Activated T-helper 1 cell treated with Interleukin-2 at 50 U/mL for 16 hours (primary cell): ENCODE data around the gene SELENON.

Experiments
- DNase-seq: peaks from one replicate; pipeline ENCODE4 v3.0.0-alpha.2; 2020; ENCODE audit warnings: low read depth

The SELENON gene

DNA sequence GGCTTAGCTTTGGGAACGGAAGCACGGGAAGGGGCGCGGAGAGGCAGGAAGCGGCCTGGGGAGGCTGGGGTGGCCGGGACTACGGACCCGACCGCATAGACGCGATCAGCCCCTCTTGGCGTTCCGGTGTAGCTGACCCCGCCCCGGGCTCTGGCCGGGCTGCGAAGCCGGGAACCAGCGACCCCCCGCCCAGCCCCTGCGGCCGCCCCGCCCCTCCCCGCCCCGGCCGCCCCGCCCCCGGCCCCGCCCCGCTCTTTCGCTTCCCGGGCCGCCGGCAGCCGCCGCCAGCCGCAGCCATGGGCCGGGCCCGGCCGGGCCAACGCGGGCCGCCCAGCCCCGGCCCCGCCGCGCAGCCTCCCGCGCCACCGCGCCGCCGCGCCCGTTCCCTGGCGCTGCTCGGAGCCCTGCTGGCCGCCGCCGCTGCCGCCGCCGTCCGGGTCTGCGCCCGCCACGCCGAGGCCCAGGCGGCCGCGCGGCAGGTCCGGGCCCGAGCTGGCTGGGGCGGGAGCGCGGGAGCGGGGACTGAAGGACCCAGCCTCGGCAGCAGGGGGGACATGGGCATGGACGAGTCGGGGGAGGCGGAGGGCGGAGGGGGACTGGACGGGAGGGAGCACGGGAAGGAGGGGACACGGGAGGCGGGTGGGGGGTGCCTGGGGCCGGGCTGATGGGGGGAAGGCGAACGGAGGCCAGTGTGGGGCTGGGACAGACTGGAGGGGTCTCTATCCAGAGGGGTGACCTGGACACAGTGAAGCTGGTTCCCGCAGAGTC lies at the start of gene SELENON:
Gene SELENON (plus strand): TSS at position 259 of the 768 bp plus-strand sequence. CDS start 38 bp downstream, at position 297.
- DNase-seq = peak; percentile 18

- no peak for DNase-seq
Observed at GRCh38 chr1:25750923-25751605, 48.9 kb upstream of the SELENON start.

DNA sequence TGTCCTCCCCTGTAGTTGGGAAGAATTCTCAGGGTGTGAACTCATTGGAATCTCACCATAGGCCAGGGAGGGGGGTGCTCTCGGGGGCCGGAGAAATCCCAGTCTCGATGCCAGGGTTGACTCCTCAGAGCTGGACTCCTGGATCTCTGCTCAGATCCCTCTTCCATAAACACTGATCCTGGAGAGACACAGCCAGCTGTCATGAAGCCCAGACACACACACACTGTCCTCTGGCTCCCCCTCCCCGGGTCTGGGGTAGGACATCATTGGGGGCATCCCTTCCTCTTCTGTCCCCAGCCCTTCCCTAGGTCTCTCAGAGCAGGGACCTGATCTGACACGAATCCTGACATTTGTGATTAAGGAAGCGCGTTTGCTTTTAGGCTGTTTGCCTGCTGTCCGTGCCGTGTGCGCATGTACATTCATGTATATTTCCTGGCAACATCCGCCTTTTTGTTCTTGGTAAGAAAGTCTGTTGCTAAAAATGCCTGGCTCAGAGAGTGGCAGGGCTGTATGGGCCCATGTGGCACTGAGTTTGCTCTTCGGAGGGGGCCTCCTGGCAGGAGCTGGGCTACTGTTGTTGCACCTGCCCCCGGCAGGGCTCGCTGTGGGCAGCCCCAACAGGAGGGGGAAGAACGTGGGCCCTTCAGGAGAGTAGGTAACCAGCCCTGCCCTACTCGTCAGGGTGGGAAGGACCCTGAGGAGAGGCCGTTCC lies 45.4 kb upstream of the SELENON start:
- DNase-seq = no peak

GRCh38 chr1:25755475-25756125 lies 44.4 kb upstream of the SELENON start:
- no peak for DNase-seq

DNA sequence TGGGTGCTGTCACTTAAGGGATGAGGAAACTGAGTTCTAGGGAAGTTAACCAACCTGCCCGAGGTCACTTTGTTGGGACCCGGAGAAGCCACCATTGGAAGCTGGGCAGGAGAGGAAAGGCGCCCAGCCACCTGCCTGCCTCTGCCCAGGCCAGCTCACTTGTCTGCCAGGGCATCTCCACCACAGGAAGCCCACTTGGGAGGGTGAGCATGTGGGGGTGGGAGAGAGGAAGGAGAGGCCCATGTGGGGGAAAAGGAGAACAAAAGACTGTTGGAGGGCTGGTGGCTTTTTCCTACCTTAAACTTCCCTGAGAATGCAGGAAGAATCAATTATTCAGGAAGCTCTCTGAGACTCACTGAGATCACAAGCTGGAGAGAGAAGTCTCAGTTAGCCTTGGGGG lies 43.8 kb upstream of the SELENON start:
- DNase-seq = no peak

DNA sequence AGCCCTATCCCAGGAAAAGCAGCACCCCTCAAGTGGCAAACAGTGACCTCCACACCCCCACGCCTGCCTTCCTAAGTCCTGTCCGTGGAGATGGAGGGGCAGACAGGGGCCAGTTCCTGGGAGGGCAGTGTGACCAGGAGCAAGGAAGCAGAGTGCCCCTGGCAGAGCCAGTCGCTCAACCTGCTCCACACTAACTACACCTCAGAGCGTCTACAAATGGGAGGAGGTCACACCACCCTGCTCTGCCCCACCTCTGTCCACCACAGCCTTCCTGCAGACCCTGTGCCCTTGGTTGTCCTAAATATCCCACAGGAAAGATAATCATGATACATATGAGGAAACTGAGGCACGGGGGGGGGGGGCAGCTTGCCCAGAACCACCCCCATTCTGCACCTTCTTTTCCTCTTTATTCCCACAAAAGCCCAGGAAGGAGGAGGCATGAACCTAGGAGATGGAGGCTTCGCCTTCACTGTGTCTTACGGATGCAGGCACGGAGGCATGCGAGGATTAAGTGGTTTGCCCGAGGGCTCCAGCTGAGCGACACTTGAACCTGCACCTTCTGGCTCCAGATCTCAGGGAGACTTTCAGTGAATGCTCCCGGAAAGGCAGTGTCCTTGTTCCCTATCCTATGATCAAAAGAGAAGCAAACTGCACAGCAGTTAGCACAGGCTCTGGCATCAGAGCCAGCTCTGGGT lies 42.7 kb upstream of the SELENON start:
- DNase-seq = no peak

GRCh38 chr1:25757846-25758185 lies 42.2 kb upstream of the SELENON start:
- no peak for DNase-seq

DNA sequence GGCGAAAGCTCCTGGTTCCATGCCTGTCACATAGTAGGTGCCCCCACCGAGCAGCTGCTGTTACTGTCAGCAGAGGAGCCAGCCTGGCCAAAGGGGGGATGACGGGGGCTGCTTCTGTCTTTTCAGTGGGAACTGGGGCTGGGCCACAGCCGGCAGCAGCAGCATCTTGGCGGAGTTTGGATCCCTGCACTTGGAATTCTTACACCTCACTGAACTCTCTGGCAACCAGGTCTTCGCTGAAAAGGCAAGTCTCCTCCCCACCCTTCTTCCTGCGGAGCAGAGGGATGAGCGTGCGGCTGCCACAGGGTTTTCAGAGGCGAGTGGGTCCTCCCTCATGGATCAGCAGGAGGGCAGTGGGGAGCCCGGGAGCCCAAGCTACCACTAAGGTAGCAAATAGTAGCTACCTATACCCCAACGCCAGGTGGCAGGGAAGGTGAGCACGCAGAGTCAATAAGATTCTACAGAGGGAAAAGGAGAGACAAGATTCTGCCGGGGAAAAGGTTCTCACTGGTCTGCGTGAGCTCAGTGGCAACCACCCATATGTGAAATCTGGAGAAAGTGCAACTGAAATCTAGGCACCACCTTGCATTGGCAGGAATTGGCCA lies 41.4 kb upstream of the SELENON start:
- no peak for DNase-seq

- DNase-seq = no peak
Observed at GRCh38 chr1:25760122-25760719, 39.8 kb upstream of the SELENON start.

- no peak for DNase-seq
Observed at GRCh38 chr1:25760871-25761270, 39.1 kb upstream of the SELENON start.

DNA sequence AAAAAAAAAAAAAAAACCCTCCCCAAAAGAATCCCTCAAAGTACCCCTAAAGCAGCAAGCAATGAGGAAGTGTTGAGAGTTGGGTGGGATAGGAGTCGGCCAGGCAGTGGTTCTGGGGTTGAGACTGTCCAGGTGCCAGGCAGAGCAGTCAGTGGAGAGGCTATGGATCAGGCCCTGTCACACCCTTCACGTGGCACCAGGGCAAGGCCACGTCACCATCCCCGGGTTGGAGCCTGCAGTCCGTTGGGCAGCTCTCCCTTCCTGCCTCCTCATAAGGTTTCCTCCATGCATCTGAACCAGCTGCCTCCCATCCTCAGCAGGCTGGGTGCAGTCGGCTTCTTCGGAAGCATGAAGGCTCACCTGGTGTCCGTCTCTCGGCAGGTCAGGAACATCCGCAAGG lies 36.5 kb upstream of the SELENON start:
- DNase-seq = no peak

- no peak for DNase-seq
Observed at GRCh38 chr1:25765136-25765922, 34.7 kb upstream of the SELENON start.

DNA sequence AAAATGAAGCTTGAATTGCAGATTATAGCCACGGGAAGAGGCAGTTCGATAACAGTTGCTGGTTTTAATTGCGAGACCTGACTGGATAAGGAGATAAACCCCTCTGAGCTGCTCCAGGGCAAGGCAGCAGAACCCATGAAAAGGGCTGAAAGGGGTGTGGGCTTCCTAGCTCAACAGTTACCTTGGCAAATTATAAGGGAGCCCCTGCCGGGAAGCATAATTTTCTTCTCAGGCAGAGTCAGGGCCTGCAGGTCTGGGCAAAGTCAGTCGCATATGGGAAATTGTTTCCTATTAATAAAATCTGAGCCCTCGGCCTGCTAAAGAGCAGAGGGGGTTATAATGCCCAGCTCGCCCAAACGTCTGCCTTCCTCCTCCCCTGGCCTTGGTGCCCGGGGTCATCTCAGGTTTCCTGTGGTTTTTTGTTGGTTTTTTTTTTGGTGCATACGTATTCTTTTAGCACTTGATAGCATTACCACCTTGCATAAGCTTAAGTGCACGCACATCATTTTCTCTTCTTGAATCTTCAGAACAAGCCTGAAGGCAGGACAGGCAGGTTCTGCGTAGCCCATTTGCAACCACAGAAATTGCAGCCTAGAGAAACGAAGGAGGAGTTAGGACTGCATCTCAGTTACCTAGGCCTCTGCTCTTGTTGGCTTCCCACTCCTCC lies 33.9 kb upstream of the SELENON start:
- DNase-seq = no peak

DNA sequence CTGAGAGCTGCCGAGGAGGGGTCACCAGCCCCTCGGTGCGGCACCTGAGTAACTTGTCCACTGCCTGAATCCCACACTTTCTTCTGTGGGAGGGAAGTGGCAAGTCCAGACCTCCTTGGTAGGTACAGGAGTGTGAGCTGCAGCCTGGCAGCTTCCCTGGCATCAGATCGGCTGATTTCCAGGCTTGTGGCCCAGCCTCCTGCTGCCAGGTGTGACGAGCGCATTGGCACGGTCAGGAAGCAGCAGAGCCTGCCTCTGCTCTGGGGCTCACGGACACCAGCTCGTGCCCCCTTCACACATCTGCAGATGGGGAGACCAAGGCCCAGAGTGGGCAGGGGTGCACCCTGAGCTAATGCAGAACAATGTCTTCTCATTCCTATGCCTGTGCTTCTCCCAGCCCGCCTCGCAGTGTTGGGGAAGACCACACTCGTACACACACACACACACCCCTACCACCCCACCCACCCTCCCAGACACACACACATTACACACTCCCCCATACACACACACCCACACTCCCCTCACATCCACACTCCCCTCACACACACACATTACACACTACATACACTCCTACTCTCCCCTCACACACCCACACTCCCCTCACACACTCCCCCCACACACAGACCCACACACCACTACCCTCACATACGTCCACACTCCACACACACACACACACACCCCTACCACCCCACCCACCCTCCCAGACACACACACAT lies 33.1 kb upstream of the SELENON start:
- no peak for DNase-seq

DNA sequence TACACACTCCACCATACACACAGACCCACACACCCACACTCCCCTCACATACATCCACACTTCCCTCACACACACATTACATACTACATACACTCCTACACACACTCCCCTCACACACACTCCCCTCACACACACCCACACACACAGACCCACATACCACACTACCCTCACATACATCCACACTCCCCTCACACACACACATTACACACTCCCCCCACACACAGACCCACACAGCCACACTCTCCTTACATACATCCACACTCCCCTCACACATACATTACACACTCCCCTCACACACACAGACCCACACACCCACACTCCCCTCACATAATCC lies 32.6 kb upstream of the SELENON start:
- no peak for DNase-seq

GRCh38 chr1:25768999-25769398 lies 31.0 kb upstream of the SELENON start:
- DNase-seq = no peak

GRCh38 chr1:25769625-25770383 lies 30.2 kb upstream of the SELENON start:
- DNase-seq = no peak

GRCh38 chr1:25770541-25771220 lies 29.3 kb upstream of the SELENON start:
- DNase-seq = no peak
